ENCODE results near the gene EFHC1.

EFHC1 gene

DNA sequence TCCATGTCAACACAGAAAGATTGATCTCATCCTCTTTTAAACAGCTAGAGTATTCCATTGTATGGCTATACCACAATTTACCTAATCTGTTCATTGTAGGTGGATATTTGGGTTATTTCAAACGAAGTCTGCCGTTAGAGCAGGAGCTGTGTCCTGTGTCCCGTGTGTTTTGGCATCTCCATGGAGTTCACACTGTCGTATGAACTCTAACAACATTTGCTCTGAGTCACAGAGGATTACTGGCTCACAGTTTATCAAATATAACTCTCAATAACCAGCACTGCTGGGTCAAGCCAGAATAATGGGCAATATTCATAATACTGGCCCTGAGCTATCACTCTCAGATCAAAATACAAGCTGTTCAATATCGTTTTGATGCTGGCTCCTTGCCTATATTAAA is 140.3 kb downstream of the EFHC1 start:
- no peak for DNase-seq

DNA sequence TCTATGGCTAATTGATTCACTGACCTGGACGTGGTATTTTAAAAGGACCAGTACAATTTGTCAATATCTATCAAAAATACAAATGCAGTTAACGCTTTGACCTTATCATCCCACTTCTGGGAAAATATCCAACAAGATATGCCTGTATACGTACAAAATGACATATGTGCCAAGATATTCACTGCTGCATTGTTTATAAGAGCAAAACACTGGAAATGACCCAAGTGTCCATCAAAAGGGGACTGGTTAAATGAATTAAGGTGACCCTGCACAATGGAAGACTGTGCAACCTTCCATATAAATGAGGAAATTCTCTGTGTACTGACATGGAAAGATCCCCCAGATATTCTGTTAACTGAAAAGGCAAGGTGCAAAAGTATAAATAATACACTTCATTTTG is 142.8 kb downstream of the EFHC1 start:
- DNase-seq = no peak

- DNase-seq = no peak
Measured at GRCh38 chr6:52564856-52565255, 144.7 kb downstream of the EFHC1 start.

DNA sequence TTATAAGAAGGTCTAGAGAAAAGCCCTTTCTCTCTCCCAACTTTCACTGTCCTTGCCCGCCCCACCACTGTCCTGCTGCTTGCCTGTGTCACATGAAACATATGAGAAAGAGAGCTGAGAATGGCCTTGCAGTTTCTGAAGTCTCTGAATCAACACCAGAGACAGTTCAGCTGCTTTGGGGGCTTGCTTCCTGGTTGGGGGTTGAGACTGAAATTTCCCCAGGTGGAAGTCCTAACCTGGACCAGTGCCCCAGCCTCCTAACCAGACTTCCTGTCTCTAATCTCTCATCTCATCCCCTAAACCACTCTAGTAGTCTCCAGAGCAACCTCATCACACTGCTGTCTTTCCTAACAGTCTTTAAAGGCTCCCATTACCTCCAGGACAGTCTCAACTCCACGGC is 146.1 kb downstream of the EFHC1 start:
- no peak for DNase-seq

DNA sequence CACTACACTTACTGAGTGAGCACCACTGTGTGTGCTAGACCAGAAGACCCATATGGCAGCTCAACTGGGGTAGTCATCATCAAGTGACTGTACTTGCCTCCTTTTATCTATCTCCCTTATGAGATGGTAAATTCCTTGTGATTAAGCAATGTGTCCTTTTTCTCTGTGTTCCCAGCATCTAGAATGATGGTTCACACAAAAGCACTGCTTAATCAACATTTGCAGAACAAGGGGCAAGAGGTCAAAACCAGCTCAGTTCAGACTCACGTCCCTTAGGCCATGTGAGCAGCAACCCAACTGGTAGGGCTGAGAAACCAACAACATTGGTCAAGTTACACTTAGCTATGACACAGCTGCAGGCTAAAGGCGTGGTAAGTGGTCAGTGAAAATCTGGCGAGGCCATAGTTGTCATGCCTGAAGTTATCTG is 146.7 kb downstream of the EFHC1 start:
- no peak for DNase-seq

DNA sequence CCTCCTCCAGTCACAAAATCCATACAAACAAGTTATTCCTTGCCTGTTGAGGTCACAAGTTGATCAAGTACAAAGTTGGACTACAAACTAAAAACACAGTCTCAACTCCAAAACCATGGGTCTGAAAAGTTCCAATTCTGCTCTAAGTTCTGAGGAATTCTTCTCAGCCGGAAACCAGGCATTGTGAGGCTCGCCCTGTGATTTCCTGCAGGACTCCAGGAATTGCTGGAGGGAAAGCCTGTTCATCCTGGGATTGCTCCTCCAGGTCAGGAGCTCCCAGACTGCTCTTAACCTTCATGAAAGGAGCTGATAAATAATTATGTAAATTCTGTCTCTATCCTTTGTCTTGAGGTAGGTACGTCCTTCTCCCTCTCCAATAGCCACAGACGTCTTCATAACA is 148.2 kb downstream of the EFHC1 start:
- DNase-seq = no peak

DNA sequence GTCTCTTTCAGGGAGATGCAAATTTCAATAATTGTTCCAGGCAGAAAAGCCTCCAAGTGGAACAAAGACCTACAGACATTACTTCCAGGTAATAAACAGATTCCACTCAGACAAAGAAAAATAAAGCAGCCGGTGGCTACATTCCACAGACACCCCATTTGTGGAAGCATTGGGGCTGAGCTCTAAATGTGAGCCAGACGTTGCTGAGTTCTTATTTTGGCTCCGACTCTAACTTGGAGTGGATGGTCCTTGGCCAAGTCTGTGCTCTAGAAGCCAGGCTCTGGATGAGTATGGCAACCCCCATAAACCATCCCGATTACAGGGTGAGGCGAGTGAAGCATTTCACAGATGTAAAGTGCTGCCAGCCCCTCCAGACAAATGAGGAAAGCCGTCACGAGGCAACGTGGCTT is 150.2 kb downstream of the EFHC1 start:
- no peak for DNase-seq

GRCh38 chr6:52571099-52571755 is 151.1 kb downstream of the EFHC1 start:
- DNase-seq = no peak

DNA sequence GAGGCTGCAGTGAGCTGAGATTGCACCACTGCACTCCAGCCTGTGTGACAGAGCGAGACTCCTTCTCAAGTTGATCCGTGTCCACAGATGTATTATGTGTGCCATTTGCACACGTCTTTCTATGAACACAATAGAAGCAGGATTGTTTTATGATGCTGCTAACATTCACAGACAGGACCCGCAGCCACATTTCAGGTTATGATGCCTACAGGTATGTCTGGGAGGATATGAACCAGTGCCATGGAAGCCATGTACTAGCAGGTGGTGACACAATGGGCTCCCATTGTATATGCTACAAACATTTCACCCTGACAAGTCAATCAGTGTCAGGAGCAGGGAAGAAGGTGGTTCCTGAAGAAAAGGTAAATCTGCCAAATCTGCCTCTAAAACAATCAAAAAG is 152.4 kb downstream of the EFHC1 start:
- no peak for DNase-seq

DNA sequence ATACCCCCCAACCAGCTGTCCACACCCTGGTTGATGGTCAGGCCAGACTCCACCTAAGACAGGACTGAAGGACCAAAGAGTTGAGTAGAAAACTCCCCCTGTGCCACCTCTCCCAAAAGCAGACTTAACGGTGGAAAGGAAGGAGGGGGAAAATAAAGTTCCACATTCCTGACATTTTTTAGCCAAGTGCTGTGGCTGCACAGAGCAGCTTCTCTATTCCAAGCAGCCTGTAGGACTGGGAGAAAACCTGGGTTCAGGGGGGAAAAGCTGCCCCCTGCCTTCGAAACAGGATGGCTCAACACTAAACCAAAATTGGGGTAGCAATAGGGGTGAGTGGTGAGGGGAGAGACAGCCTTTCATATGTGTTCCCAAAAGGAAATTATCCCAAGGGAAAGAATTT is 153.2 kb downstream of the EFHC1 start:
- no peak for DNase-seq
